Activated naive CD8-positive, alpha-beta T cell treated with anti-CD3 and anti-CD28 coated beads, Interleukin-2, amount 50 U/mL, for 24 hours (primary cell): ENCODE data around the gene MBIP.
"Not testable (repeated sequence)": the region's sequence is repeated elsewhere in the genome, so short reads cannot be mapped to it uniquely, and the experiment has no call there.

Experiments used
- ATAC-seq: fragments of 150-1000 bp; cut with Tn5 transposase; one replicate; pipeline ENCODE4 v1.10.0; 2021
- DNase-seq: peaks from one replicate; pipeline ENCODE4 v3.0.0; 2021
- H3K27ac Mint-ChIP-seq: one replicate; pipeline ENCODE4 v1.8.0; 2021; ENCODE audit warnings: mild to moderate bottlenecking, mixed read lengths
- H3K27me3 Mint-ChIP-seq: one replicate; pipeline ENCODE4 v1.8.0; 2021; ENCODE audit warnings: mixed read lengths
- H3K36me3 Mint-ChIP-seq: one replicate; pipeline ENCODE4 v1.8.0; 2021; ENCODE audit warnings: low read depth, mixed read lengths
- H3K4me1 Mint-ChIP-seq: one replicate; pipeline ENCODE4 v1.8.0; 2021; ENCODE audit warnings: mixed read lengths
- H3K4me3 Mint-ChIP-seq: one replicate; pipeline ENCODE4 v1.8.0; 2021; ENCODE audit warnings: mild to moderate bottlenecking, moderate library complexity, mixed read lengths
- H3K9me3 Mint-ChIP-seq: one replicate; pipeline ENCODE4 v1.8.0; 2021; ENCODE audit warnings: mixed read lengths

The MBIP gene, protein sequence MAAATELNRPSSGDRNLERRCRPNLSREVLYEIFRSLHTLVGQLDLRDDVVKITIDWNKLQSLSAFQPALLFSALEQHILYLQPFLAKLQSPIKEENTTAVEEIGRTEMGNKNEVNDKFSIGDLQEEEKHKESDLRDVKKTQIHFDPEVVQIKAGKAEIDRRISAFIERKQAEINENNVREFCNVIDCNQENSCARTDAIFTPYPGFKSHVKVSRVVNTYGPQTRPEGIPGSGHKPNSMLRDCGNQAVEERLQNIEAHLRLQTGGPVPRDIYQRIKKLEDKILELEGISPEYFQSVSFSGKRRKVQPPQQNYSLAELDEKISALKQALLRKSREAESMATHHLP

DNA sequence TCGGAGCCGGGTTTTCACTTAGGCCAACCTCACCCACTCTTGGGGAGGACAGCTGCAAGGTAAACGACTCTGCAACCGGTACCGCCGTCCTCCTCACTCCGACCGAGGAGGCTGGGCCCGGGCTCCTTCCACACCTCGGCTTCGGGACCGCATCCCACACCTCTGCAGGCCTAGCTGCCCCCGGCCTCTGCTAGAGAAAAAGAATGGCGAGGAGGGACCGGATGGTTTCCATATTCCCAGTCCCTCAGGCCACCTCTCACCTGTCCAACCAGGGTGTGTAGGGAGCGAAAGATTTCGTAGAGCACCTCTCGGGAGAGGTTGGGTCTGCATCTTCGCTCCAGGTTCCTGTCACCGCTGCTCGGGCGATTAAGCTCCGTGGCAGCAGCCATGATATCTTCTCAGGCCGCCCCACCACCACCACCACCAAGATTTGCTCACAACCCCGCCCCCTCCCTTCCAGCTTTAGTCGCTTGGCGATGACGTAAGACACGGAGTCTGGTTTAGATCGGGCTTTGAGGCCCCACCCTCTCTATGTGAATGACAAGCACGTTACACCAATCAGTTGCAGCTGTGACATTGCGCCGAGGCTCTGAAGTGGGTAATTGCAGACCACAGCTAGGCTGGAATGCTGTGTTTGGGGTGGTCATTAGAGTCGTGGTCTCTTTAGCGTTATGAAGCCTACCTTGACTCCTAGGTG is at the start of gene MBIP:
Gene MBIP (minus strand): TSS at position 438 of the 697 bp plus-strand sequence. CDS start 49 bp downstream, at position 389.
- peak within 1 kb of the TSS; percentile 91 for H3K4me3 Mint-ChIP-seq
- peaks cover 16% of the 10 kb centered on the region for H3K27me3 Mint-ChIP-seq
- H3K4me1 Mint-ChIP-seq = peaks cover 45% of the 10 kb centered on the region
- H3K36me3 Mint-ChIP-seq = peaks cover 6% of the 10 kb centered on the region
- H3K9me3 Mint-ChIP-seq = peaks cover 4% of the 10 kb centered on the region
- ATAC-seq (peak; percentile 95), DNase-seq (peak; percentile 88)
- peak within 1 kb of the TSS; percentile 93 for H3K27ac Mint-ChIP-seq

DNA sequence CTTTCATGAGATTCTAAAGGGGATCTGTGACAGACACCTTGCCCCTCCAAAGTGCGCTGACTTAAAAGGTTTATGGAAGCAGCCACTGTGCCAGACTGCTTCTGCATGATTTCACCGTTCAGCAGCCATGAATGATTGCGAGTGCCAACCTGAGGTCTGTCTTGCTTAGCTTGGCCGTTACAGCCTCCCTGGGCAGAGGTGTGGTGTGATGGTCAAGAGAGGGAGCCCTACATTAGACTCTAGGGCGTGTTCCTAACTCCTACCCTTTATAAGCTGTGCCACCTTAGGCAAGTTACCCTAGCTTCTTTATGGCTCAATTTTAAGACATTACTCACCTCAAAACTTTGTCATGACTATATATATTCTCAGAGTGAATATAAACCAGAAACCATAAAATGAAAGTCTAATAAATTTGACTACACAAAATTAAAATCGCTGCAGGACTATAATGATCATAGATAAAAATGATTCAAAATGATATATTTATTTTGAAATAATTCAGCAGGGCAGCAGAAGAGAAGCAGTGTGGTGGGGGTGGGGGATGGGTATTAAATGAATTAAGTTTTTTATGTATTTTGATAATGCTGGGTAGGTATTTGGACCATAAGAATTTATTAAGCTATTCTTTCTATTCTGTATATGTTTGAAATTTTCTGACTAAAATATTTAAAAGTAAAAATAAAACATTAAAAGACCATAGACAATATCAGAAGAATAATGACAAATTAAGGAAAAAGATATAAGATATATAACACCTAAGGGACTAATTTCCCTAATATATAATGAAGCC is 47.7 kb upstream of the MBIP start:
- H3K36me3 Mint-ChIP-seq = no peaks in the 10 kb centered on the region
- no peak overlapping the region for H3K4me3 Mint-ChIP-seq
- no peaks in the 10 kb centered on the region for H3K9me3 Mint-ChIP-seq
- ATAC-seq (no peak), DNase-seq (no peak)
- no peak overlapping the region for H3K27ac Mint-ChIP-seq
- H3K27me3 Mint-ChIP-seq = no peaks in the 10 kb centered on the region
- no peaks in the 10 kb centered on the region for H3K4me1 Mint-ChIP-seq

DNA sequence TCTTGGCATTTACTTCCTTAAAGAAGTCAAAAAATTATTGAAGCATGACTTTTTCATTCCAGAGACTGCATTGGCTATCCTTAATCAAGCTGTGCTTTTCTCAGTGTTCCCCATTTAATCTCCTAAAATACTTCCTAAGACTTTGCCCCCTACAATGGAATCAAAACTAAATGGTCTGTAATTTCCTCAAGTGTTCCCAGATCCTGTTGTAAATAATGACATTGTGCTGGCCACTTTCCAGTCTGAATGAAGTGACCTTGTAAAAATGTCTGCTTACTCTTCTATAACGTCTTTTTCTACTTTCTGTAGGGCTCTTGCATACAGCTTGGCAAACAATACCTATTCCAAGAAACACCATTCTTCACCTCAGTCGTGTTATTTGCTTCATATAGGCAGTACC is 45.3 kb upstream of the MBIP start:
- H3K9me3 Mint-ChIP-seq = no peaks in the 10 kb centered on the region
- H3K4me1 Mint-ChIP-seq = no peaks in the 10 kb centered on the region
- no peaks in the 10 kb centered on the region for H3K36me3 Mint-ChIP-seq
- H3K27ac Mint-ChIP-seq = no peak overlapping the region
- H3K27me3 Mint-ChIP-seq = no peaks in the 10 kb centered on the region
- no peak for ATAC-seq
- no peak for DNase-seq
- no peak overlapping the region for H3K4me3 Mint-ChIP-seq

DNA sequence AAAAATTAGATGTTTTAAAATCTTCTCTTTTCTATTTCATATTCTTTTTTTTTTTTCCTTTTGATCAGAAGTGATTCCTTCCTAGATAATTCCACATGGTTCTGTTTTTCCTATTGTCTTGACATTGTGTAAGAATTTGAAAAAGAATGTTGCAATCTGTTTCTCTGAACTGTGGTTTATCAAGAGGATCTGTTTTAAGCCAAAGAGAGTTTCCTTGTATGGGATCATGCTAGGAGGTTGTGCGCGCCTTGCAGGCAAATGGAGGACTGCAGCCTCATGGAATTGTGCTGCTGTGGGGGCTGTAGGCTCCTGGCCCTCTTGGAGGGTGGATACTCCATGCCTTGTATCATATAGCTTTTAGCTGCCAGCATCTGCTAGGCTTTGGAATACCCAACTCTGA is 43.3 kb upstream of the MBIP start:
- no peak for DNase-seq
- Mint-ChIP-seq H3K36me3 (no peaks in the 10 kb centered on the region), H3K9me3 (no peaks in the 10 kb centered on the region), H3K27ac (no peak overlapping the region), H3K4me3 (no peak overlapping the region), H3K27me3 (peaks cover 4% of the 10 kb centered on the region), H3K4me1 (no peaks in the 10 kb centered on the region)
- ATAC-seq = no peak

DNA sequence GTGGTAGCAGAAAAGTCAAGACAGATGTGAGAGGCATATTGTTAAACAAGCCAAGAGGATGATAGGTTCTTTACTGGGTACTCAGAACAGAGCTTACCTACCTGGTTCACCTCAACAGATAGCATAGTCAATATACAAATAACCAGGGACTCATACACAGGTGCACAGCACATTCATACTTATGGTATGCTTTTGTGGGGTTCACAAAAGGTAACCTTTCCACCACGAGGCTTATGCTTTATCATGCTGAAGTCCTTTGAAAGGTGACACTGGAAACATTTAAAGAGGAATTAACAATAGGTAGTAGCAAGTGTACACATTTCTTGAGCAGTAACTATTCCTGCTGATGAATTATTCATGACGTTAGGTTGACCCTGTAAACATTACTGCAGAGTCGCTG is 42.2 kb upstream of the MBIP start:
- no peaks in the 10 kb centered on the region for H3K9me3 Mint-ChIP-seq
- no peaks in the 10 kb centered on the region for H3K4me1 Mint-ChIP-seq
- ATAC-seq (no peak), DNase-seq (no peak)
- H3K27ac Mint-ChIP-seq = no peak overlapping the region
- no peak overlapping the region for H3K4me3 Mint-ChIP-seq
- H3K27me3 Mint-ChIP-seq = peaks cover 4% of the 10 kb centered on the region
- no peaks in the 10 kb centered on the region for H3K36me3 Mint-ChIP-seq

DNA sequence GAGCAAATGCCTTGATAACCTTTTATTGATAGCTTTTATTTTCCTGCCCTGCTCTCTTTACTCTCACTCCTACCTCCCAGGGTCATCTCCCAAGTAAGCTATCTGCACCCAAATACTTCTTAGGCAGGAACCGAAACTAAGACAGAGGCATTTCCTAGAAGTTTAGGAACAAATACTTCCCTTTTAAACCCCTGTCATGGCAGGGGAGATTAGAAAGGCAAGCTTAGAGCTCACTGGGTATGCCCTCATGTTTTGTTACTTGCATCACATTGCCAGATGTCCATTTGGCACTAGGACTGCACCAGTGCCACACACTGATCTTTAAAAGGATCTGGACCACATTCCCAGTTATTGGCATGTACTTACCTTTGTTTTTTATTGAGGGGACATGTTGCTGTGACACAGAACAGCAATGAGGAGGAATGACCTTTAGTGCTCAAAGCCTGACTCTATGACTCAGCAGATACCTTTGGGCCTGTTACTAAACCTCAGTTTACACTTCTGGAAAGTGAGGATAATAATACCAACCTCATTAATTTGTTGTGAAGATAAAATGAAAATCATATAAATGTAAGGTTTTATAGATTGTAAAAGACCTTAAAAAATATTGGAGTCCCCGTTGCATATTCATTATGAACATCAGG is 40.9 kb upstream of the MBIP start:
- no peak overlapping the region for H3K4me3 Mint-ChIP-seq
- ATAC-seq = no peak
- no peaks in the 10 kb centered on the region for H3K4me1 Mint-ChIP-seq
- peaks cover 2% of the 10 kb centered on the region for H3K36me3 Mint-ChIP-seq
- no peak for DNase-seq
- H3K27ac Mint-ChIP-seq = no peak overlapping the region
- H3K27me3 Mint-ChIP-seq = peaks cover 4% of the 10 kb centered on the region
- peaks cover 10% of the 10 kb centered on the region for H3K9me3 Mint-ChIP-seq

DNA sequence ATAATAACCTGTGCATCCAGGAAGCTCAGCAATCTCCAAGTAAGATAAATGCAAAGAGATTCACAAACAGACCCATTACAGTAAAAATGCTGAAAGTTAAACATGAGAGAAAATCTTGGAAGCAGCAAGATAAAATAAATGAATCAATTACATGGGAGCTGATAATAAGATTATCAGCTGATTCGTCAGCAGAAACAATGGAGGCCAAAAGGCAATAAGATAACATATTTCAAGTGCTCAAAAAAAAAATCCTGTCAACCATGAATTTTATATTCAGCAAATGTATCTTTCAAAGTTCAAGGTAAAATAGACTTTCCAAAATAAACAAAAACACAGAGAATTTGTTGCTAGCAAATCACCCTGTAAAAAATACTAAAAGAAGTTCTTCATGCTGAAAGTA is 36.4 kb upstream of the MBIP start:
- H3K36me3 Mint-ChIP-seq = peaks cover 2% of the 10 kb centered on the region
- H3K4me1 Mint-ChIP-seq = no peaks in the 10 kb centered on the region
- peaks cover 29% of the 10 kb centered on the region for H3K9me3 Mint-ChIP-seq
- H3K4me3 Mint-ChIP-seq = no peak overlapping the region
- ATAC-seq (no peak), DNase-seq (no peak)
- H3K27ac Mint-ChIP-seq = no peak overlapping the region
- H3K27me3 Mint-ChIP-seq = peaks cover 15% of the 10 kb centered on the region

DNA sequence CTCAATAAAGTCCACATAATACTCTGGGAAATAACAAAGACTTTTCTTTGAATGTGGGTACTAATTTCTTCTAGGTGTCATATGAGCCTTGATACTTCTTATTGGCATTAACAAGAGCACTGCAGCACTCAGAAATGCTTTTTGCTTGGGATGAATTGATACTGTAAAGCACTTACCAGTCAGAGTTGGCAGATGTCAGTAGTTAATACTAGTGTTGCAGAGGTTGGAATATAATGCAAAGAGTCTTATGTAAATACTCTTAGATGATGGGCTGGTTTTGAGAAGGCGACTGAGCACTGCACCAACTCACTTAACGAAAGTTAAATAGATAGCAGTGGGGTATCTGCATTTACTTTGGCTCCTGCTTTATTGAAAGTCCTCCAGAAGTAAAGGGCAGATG is 25.6 kb upstream of the MBIP start:
- H3K27ac Mint-ChIP-seq = no peak overlapping the region
- DNase-seq (no peak), ATAC-seq (no peak)
- H3K27me3 Mint-ChIP-seq = peaks cover 12% of the 10 kb centered on the region
- no peak overlapping the region for H3K4me3 Mint-ChIP-seq
- H3K9me3 Mint-ChIP-seq = no peaks in the 10 kb centered on the region
- no peaks in the 10 kb centered on the region for H3K4me1 Mint-ChIP-seq
- H3K36me3 Mint-ChIP-seq = no peaks in the 10 kb centered on the region

DNA sequence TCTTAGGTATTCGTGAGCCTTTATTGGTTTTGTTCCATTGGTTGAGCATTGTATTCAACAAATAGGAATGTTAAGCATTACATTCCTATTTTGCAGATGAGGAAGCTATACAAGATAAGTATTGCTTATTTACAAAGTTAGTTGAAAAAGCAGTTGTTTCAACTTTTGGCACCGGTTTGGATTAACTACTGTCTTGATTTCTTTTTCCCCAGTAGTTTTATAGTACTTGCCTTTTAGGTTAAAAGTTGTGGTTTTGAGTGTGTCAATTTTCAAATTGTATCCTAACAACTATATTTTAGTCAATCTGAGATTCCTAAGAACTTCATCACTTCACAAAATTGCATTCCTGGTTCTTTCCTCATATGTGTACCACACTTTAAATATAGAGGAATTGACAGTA is 23.8 kb upstream of the MBIP start:
- H3K27me3 Mint-ChIP-seq = peaks cover 16% of the 10 kb centered on the region
- no peak overlapping the region for H3K4me3 Mint-ChIP-seq
- no peak for DNase-seq
- no peaks in the 10 kb centered on the region for H3K36me3 Mint-ChIP-seq
- no peak for ATAC-seq
- H3K27ac Mint-ChIP-seq = no peak overlapping the region
- H3K4me1 Mint-ChIP-seq = peaks cover 4% of the 10 kb centered on the region
- no peaks in the 10 kb centered on the region for H3K9me3 Mint-ChIP-seq

DNA sequence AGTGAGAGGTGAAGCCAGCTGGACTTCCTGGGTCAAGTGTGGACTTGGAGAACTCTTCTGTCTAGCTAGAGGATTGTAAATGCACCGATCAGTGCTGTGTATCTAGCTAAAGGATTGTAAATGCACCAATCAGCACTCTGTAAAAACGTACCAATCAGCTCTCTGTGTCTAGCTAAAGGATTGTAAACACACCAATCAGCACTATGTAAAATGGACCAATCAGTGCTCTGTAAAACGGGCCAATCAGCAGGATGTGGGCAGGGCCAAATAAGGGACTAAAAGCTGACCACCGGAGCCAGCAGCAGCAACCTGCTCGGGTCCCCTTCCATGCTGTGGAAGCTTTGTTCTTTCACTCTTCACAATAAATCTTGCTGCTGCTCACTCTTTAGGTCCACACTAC is 21.4 kb upstream of the MBIP start:
- ATAC-seq, H3K27ac Mint-ChIP-seq, H3K9me3 Mint-ChIP-seq, H3K36me3 Mint-ChIP-seq, DNase-seq, H3K4me3 Mint-ChIP-seq, H3K4me1 Mint-ChIP-seq: not testable (repeated sequence)
- peaks cover 27% of the 10 kb centered on the region for H3K27me3 Mint-ChIP-seq

DNA sequence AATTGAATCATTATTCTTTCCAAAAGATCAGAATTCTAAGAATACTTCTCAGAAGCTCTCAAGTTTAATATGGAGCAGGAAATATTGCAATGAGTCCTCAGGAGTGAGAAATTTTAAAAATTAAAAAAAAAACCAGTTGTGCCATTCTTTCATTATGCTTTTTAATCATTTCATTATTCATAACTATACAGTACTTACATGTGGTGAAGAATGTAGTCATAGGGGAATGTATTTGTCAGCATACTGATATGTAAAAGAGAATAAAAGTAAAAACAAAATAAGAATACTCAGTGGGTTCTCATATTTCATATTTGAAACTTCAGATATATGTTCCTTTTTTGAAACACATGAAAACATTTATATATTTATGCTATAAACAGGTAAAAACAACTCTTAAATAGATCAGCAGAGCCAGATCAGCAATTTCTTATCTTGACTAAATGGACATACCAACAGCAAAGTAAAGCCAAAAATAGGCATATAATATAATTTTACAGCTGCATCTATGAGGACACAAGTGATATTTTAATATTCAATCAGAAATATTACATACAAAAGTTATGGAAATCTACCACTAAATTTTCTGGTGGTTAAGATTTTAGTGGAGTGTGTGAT is 19.9 kb upstream of the MBIP start:
- no peak for DNase-seq
- no peaks in the 10 kb centered on the region for H3K36me3 Mint-ChIP-seq
- H3K4me3 Mint-ChIP-seq = no peak overlapping the region
- no peak overlapping the region for H3K27ac Mint-ChIP-seq
- H3K4me1 Mint-ChIP-seq = peaks cover 4% of the 10 kb centered on the region
- no peak for ATAC-seq
- H3K27me3 Mint-ChIP-seq = peaks cover 25% of the 10 kb centered on the region
- H3K9me3 Mint-ChIP-seq = no peaks in the 10 kb centered on the region

DNA sequence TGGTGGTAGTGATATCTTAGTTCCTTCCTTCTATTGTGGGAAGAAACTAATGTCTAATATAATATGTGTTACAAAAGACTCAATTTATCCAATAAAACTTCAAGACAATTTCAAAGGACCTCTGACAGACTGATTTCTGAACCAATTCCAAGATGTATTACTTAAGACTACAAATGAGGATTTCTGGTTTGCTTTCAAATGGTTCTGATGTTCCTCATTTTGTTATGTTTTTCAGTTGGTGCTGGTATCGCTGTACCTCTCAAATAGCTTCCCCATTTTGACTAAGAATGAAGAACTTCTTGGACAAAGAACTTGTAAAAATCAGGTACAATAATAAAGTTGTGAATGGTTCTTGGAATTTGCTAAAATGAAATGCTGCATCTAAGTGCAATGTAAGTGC is 19.4 kb upstream of the MBIP start:
- Mint-ChIP-seq H3K4me1 (peaks cover 4% of the 10 kb centered on the region), H3K9me3 (no peaks in the 10 kb centered on the region), H3K36me3 (no peaks in the 10 kb centered on the region), H3K27me3 (peaks cover 30% of the 10 kb centered on the region), H3K27ac (no peak overlapping the region), H3K4me3 (no peak overlapping the region)
- DNase-seq (no peak), ATAC-seq (no peak)

DNA sequence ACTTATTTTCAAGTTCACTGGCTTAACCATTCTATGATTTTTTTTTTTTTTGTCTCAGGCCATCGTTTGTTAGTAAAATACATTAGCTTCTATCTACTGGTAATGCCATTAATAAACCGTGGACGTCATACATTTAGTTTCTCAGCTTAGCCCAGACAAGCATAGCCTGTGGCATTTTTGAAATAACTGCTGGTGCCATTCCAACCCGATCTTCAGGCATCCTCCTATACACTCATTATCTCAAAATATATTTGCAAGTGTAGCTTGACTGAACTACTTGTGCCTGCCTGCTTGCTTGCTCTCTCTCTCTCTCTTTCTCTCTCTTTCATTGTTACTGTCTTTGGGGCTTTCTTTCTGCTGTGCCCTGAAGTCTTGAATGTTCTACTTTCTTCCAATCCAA is 12.7 kb upstream of the MBIP start:
- no peaks in the 10 kb centered on the region for H3K9me3 Mint-ChIP-seq
- H3K4me1 Mint-ChIP-seq = no peaks in the 10 kb centered on the region
- DNase-seq = no peak
- no peak for ATAC-seq
- H3K27ac Mint-ChIP-seq = no peak overlapping the region
- no peaks in the 10 kb centered on the region for H3K36me3 Mint-ChIP-seq
- H3K4me3 Mint-ChIP-seq = no peak overlapping the region
- H3K27me3 Mint-ChIP-seq = peaks cover 37% of the 10 kb centered on the region

DNA sequence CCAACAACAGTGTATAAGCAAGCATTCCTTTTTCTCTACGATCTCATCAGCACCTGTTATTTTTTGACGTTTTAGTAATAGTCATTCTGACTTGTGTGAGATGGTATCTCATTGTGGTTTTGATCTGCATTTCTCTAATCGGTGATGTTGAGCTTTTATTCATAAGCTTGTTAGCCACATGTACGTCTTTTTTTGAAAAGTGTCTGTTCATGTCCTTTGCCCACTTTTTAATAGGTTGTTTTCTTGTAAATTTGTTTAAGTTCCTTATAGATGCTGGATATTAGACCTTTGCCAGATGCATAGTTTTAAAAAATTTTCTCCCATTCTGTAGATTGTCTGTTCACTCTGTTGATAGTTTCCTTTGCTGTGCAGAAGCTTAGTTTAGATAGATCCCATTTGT is 7.1 kb upstream of the MBIP start:
- H3K36me3 Mint-ChIP-seq, H3K9me3 Mint-ChIP-seq, H3K4me1 Mint-ChIP-seq, ATAC-seq, DNase-seq, H3K4me3 Mint-ChIP-seq, H3K27ac Mint-ChIP-seq: not testable (repeated sequence)
- peaks cover 55% of the 10 kb centered on the region for H3K27me3 Mint-ChIP-seq
